Stimulated activated CD8-positive, alpha-beta memory T cell treated with anti-CD3 and anti-CD28 coated beads, Interleukin-7, amount 100 ng/mL, for 24 hours (primary cell): Measurements from ENCODE around the gene LRRC45.
"Not testable (repeated sequence)": the region's sequence is repeated elsewhere in the genome, so short reads cannot be mapped to it uniquely, and the experiment has no call there.

ENCODE experiments used
- DNase-seq: peaks from one replicate; pipeline ENCODE4 v3.0.0-alpha.2; 2020; ENCODE audit warnings: low read depth

LRRC45 gene

DNA sequence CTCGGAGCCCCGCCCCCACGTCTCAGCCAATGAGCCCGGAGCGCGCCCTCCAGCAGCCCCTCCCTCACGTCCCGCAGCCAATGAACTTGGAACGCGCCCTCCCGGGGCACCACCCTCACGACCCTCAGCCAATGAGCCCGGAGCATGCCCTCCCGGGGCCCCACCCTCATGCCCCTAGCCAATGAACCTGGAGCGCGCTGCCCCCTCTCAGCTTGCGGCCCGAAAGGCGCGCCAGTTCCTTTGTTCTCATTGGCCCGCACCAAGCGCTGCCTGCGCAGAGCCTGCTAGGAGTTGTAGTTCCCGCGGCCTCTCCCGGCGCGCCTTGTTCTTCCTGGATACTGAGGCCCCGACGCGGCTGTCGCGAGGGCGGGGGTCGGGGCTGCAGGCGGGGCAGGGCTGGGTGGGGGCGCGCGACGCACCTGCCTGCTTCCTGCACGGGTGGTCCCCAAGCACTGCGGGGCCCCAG lies at the start of gene LRRC45:
Gene LRRC45 (plus strand): TSS at position 325 of the 466 bp plus-strand sequence. CDS start 339 bp downstream, outside the sequence.
- peak; percentile 99 for DNase-seq

DNA sequence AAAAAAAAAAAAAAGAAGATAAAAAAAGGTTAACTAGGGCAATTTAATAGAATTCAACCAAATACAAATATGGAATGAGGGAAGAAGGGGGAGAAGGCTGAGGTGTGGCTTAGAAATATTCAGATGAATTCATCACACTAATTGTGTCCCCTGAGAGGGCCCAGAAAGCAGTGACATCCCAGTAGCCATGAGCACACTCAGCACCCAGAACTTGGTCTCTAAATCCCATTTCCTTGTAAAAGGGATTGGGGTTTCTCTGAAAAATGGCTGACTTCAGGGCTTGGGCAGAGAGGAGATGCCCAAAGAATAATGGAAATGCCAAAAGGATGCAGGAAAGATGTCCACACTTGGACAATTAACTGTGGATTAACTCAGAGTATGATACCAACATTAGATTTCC lies 49.7 kb upstream of the LRRC45 start:
- no peak for DNase-seq

DNA sequence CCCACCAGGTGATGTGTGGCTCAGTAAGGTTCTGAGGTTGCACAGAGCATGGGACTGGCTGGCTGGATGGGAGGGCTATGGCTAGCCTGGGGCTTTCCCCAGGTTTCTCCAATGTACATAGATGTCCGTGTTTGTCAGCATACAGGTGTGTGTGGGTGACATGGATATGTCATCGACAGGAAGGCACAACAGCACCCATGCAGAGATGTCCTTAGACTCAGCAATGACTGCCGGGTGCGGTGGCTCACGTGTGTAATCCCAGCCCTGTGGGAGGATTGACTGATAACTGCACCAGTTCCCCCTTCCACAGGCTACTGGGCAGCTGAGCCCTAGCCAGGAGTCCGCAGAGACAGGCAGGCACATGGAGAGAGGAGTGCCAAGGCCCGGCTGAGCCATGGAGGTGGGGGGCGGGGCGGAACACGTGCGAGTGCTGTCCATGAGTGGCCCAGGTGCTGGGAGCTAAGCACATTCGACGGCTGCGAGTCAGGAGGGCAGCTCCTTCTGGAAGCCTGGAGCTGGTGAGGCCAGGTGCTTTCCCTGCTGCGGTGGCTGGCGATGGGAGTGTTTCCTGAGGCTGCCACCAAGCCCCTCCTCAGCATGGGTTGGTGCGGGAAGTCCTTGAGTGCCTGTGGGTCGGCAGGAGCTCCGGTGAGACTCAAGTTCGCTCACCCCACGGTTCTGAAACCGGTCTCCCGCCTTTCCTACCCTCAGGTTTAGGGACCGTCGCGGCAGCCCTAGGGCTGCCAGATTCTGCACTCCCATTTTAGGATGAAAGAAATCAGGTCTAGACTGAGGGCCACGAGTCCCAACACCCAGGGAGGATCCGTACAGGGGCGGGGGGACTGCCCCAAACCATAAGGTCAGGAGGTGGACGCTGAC lies 46.5 kb upstream of the LRRC45 start:
- DNase-seq = peak; percentile 14

DNA sequence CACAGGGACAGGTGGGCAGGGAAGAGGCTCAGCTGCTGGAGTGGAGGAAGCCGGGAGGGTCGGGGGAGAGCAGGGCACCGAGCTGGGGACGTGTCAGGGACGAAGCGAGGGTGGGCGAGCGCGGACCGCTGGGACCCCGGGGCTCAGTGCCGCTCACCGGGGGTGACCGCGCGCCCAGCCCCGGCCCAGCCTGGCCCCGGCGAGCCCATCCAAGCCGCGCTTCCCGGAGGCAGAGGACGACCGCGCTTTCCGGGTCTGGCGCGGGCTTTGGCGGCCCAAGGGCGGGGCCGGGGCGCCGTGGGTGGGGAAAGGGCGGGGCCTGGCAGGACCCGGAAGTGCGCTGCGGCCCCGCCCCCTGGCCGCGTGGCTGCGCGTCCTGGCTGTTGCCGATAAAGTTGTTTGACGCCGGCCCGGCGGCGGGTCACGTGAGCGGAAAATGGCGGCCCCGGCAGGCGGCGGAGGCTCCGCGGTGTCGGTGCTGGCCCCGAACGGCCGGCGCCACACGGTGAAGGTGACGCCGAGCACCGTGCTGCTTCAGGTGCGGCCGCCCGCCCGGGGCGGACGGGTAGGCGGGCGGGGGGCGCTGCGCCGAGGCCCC lies 45.8 kb upstream of the LRRC45 start, which contains the start of gene ASPSCR1:
Gene ASPSCR1 (plus strand): TSS at position 419 of the 598 bp plus-strand sequence. CDS start 18 bp downstream, at position 437.
- DNase-seq = peak; percentile 68

DNA sequence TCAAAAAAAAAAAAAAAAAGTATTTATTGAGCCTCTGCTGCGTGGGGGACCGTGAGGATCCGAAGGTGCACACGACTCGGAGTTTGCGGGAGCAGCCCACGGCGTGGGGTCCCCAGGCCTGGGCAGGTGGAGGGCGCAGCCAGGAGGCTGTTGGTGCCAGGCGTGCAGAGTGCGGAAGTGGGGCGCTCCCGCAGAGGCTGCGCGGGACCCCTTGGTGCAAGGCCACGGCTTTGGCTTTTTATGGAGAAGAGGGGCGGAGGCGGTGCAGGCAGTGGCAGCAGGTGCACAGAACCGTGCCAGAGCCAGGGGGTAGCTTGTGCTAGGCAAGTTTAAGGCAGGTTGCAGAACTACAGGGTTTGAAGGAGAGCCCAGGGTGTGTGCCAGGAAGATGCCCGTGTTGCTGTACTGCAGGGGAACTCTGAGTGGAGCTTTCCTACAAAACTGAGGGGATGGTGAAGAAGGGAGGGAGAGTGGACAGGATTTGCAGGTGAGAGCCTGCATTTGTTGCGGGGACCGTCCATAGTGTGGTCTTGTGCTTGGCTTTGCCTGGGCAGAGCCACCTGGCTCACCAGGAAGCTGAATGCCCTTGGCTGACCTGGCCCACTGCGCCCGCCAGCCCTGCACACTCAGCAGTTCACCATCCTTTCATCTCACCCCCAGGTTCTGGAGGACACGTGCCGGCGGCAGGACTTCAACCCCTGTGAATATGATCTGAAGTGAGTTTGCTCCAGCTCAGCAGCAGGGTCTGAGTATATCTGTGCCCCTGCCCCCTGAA lies 44.4 kb upstream of the LRRC45 start:
- DNase-seq = no peak

DNA sequence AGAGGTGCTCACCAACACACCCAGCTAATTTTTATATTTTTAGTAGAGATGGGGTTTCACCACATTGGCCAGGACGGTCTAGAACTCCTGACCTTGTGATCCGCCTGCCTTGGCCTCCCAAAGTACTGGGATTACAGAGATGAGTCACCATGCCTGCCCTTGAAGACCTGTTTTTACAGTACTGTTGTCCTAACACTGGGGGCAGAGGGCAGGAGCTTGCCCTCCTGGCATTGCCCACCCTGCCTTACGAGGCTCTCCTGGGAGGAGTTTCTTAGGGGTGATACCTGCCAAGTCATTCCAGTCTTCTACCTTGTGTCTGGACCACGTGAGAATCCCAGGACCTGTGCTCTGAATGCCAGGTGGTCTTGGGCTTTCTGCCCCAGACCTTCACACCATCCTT lies 43.0 kb upstream of the LRRC45 start:
- DNase-seq = no peak

DNA sequence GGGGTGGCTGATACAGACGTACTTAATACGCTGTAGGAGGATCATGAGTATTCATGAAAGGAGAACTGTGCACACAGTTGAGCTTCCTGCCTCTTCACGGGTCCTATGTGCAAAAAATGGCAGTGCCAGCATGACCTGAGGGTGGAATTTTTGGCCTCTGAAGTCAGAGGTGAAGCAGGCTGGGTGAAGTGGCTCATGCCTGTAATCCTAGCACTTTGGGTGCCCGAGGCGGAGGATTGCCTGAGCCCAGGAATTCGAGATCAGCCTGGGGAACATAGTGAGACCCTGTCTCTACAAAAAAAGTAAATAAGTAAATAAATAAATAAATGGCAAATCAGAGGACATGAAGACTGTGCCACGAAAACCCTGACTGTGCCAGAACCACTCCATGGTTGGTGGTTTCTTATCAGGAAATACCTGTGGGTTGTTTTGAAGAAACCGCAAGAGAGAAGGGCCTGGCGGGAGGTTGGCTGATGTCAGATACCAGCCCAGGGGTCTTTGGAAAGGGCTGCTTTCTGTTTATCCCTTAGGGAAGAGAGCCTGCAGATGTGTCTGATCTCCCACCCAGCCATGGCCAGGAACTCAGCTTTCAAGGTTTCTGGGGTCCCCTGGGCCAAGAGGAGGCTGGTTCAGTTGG lies 42.3 kb upstream of the LRRC45 start:
- DNase-seq = no peak

DNA sequence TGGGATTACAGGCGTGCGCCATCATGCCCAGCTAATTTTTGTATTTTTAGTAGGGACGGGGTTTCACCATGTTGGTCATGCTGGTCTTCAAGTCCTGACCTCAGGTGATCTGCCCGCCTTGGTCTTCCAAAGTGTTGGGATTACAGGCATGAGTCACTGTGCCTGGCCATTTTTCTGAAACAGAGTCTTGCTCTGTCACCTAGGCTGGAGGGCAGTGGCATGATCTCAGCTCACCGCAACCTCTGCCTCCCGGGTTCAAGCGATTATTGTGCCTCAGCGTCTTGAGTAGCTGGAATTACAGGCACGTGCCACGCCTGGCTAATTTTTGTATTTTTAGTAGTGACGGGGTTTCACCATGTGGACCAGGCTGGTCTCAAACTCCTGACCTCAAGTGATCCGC lies 41.6 kb upstream of the LRRC45 start:
- DNase-seq = not testable (repeated sequence)

DNA sequence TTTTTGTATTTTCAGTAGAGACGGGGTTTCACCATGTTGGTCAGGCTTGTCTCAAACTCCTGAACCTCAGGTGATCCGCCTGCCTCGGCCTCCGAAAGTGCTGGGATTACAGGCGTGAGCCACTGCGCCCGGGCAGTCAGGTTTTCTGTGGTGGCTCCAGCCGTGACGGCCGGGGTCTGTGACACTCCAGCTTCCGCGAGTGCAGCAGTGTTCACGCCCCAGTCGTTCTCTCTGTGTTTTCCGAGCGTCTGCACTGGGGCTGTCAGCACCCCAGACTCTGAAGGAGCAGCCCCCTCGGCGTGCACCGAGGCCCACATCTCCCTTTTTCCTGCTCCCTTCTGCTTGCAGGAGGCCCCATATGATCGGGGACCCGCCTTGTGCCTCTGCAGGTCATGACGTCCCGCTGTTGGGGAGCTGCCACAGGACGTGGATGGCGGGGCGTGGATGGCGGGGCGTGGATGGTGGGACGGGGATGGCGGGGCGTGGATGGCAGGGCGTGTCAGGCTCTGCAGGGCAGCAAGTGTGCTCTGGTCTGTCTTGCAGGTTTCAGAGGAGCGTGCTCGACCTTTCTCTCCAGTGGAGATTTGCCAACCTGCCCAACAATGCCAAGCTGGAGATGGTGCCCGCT lies 40.0 kb upstream of the LRRC45 start:
- no peak for DNase-seq

DNA sequence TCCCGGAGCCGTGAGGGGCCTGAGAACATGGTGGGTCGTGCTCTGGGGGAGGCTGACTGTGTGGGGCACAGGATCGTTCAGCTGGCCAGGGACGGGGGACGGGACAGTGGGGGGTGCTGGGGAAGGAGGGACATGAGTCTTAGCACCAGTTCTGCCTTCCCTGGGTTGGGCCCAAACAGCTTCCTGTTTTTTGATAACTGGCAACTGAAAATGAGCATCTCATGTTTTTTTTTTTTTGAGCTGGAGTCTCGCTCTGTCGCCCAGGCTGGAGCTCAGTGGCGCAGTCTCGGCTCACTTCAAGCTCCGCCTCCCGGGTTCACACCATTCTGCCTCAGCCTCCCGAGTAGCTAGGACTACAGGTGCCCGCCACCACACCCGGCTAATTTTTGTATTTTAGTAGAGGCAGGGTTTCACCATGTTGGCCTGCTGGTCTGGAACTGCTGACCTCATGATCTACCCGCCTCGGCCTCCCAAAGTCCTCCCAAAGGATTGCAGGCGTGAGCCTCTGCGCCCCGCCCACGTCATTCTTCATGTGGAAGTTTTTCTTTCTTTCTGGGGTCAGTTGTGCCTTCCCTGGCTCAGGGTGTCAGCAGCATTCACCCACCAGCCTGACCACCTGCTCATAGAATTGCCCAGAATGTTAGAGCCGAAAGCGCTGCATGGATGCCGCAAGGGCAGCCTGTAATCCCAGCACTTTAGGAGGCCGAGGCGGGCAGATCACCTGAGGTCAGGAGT lies 39.3 kb upstream of the LRRC45 start:
- no peak for DNase-seq

DNA sequence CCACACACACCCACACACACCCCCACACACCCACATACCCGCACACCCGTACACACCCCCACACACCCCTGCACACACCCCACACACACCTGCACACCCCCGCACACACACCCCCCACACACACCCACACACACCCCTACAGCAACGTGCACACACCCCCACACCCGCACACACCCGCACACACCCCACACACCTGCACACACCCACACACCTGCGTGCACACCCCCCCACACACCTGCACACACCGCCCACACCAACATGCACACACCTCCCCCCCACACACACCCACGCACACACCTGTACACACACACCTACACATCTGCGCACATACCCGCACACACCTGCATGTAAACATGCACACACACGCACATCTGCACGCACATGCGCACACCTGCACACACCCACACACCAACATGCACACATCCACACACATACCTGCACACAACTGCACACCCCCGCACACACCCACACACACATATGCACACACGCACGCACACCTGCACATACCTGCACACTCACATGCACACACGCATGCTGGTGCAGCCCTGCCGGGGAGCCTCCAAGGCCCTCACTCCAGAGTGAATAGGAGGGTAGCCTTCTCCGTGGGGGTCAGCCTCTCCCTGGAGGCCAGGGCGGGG lies 38.2 kb upstream of the LRRC45 start:
- DNase-seq = no peak

DNA sequence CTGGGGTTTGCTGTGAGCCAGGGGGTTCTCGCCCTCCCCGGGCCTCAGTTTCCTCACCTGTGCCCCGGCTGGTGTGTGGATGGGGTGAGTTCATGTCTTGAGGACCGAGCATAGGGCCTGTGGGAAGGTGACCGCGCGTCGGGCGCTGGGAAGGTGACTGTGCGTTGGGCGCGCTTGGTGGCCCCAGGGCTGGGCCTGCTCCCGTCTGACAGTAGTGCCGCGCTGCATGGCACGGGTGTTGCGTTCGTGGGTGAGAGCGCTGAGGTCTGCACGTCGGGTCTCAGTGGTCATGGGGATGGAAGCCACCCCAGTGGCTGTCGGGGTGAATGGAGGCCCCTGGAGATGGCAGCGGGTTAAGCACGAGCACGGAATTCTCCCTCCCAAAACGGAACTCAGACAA lies 36.5 kb upstream of the LRRC45 start:
- no peak for DNase-seq

DNA sequence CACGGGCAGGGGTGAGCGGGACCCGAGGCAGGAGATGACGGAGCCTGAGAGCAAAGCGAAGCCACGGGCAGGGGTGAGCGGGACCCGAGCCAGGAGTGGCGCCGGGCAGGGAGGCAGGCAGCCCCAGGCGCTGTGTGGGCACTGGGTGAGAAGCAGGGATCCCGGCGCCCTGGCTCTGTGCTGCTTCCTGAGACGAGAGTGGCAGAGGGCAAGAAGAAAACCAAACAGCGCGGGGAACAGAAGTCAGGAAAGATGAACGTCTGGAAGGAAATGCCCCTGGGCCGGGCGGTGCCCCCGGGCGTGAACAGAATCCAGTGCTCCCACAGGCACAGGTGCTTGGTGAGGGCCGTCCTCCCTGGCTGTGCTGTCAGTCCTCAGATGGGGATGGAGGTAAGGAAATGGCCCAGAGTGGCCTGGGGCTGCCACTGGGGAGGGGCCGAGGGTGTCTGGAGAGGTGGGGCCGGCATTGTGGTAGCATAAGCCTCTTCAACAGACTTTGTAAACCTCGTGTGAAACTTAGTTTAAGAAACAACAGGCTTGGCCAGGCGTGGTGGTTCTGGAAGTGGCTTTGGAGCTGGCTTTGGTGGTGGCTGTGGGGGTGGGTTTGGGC lies 35.8 kb upstream of the LRRC45 start:
- DNase-seq = no peak

DNA sequence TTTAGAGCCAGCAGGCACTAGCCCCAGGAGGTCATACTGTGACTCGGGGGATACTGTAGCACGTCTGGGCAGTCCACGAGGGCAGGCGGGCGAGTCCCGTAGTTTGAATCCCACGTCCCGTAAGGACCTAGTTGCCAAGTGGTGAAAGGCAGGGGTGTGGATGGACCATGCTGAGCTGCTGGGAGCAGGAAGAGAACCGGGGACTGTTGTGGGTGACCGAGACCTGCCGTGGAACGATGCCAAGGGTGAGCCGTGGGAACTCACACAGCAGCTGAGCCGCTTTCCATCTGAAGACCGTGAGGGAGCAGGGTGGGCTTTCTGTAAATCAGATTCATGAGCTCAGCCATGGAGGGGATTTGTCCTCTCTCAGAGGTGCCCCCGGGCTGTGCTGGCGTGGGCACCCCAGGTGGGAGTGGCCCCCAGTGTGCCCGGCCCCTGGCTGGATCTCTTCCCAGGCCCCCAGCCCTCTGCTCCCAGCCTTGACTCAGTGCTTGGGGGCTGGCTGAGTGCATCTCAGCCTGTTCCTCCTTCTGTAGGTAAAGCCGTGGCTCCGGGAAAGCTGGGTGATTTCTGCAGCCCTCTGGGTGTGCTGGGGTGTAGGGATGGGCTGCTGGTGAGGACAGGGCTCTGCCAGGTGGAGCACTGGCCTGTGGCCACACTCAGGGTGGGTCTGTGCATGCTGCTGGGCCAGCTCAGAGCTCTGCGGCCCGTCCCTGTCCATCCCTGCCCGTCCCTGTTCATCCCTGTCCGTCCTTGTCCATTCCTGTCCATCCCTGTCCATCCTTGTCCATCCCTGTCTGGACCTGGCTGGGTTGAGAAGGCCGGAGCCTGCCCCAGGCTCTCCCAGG lies 32.0 kb upstream of the LRRC45 start:
- DNase-seq = no peak

DNA sequence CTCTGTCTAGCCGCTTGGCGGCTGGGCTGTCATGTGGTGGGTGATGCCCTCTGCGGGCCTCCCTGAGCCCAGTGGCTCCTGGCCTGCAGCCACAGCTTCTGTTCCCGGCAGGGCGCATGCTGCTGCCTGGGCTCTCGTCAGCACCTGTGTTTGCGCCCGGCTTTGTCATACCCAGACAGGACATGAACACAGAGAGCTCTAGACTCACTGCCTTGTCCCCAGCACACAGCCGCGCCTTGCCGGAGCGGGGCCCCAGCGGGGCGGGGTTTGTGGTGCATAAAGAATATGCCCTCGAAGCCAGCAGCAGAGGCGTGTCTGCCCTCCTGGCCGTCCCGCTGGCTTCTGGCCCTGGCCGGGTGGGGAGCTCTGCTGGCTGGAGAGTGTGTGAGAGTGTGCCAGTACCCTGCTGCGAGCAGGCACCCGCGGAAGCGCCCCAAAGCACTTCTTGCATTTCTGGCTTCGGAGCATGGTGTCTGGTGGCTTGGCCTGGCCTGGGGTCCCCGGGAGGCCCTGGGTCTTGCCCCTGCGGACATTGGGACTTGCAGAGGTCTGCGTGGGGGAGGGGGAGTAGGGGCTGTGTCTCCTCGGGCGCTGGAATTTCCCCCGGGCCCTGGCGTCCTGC lies 31.3 kb upstream of the LRRC45 start:
- DNase-seq = no peak

DNA sequence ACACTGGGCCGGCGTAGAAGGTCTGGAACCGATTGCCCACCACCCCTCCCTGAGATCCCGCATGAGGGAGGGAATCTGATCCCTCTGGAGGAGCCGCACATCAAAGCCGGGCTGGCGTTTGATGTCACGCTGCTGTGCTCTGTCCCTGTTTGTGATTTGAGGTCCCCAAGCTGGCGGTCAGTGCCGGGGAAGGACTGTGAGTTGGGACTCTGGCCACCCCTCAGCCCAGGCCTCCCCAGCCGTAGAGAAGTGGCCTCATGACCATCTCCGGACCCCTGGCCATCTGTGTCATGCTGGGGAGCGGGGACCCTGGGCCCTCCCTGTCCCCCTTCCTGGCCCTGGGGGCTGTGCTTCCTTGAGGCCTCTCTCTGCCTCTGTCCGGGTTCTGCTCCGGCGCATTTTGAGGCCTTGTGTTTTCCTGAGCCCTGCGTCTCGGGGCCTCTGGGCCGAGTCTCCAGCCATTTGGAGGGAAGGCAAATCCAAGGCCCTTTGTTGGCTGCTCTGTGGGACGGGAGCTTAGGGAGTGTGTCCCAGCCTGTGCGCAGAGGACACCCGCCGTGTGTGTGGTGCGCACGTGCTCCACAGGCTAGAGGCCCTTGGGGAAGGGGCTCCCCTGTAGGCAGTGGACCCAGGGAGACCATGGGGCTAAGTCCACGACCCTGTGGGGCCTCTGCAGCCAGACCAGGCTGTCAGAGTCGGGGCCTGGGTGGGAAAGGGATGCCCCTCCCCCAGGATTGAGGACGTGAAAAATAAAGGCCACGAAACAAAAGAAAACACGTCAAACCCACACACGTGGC lies 30.6 kb upstream of the LRRC45 start:
- DNase-seq = no peak

DNA sequence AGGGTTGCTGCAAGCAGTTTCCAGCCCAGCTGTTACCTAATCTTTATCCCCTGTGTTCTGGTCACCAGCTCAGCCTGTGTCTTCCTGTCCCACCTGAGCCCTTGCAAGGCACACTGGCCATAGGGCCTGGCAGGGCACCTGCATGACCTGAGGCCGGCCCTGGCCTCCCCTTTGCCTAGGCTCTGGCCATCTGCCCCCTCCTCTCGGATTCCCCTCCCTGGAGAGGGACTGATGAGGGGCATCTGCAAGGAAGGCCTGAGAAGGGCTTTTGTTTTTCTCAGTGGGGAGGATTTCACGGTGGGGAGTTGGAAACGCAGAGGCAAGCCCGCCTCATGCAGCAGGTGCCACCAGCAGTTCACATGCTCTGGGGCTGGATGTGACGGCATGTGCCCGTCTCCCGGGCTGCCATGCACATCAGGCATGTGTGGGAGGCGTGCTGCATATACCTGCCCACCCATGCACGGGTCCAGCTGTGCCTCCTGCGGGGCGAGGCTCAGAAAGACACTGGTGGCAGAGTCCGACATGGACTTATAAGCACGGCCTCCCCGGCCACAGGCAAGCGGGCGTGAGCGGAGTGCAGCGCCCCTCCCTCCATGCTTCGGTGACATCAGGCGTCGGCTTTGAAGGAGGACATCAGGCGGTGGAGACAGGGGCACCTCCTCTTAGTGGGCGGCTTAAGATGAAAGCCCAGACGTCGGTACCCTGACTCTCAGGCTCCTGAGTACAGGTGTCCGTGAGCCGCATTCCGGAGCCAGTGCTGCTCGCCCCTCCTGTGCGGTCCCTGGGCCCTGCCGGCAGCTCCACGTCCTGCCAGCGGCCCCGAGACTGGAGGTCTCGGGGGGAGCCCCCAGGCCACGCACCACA lies 29.1 kb upstream of the LRRC45 start:
- no peak for DNase-seq
